GM12865 (cell line): ENCODE measurements around the gene NUDT6.

ENCODE experiments used
- DNase-seq: peaks from one replicate; pipeline ENCODE4 v3.0.0; 2010; ENCODE audit warnings: low read depth
- H3K4me3 ChIP-seq: 2 replicates; pipeline ENCODE4 v1.5.1; 2011; ENCODE audit warnings: mild to moderate bottlenecking, low read depth, low read length, control low read depth
- TF ChIP-seq, protein P1 (sequence below): IDR thresholded peaks from 2 replicates; pipeline ENCODE4 v1.5.1; 2011; ENCODE audit warnings: low read length, control low read depth, low read depth, inconsistent platforms; ENCODE audit not compliant: insufficient read depth; ENCODE audit errors: missing control alignments

NUDT6 gene

DNA sequence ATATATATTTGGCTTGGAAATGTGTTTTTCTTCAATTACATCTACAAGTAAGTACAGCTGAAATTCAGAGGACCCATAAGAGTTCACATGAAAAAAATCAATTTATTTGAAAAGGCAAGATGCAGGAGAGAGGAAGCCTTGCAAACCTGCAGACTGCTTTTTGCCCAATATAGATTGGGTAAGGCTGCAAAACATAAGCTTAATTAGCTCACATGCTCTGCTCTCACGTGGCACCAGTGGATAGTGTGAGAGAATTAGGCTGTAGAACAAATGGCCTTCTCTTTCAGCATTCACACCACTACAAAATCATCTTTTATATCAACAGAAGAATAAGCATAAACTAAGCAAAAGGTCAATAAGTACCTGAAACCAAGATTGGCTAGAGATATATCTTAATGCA is 26.1 kb downstream of the NUDT6 start:
- DNase-seq = no peak
- H3K4me3 ChIP-seq = no peak overlapping the region
- TF ChIP-seq, protein P1, sequence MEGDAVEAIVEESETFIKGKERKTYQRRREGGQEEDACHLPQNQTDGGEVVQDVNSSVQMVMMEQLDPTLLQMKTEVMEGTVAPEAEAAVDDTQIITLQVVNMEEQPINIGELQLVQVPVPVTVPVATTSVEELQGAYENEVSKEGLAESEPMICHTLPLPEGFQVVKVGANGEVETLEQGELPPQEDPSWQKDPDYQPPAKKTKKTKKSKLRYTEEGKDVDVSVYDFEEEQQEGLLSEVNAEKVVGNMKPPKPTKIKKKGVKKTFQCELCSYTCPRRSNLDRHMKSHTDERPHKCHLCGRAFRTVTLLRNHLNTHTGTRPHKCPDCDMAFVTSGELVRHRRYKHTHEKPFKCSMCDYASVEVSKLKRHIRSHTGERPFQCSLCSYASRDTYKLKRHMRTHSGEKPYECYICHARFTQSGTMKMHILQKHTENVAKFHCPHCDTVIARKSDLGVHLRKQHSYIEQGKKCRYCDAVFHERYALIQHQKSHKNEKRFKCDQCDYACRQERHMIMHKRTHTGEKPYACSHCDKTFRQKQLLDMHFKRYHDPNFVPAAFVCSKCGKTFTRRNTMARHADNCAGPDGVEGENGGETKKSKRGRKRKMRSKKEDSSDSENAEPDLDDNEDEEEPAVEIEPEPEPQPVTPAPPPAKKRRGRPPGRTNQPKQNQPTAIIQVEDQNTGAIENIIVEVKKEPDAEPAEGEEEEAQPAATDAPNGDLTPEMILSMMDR = no peak

DNA sequence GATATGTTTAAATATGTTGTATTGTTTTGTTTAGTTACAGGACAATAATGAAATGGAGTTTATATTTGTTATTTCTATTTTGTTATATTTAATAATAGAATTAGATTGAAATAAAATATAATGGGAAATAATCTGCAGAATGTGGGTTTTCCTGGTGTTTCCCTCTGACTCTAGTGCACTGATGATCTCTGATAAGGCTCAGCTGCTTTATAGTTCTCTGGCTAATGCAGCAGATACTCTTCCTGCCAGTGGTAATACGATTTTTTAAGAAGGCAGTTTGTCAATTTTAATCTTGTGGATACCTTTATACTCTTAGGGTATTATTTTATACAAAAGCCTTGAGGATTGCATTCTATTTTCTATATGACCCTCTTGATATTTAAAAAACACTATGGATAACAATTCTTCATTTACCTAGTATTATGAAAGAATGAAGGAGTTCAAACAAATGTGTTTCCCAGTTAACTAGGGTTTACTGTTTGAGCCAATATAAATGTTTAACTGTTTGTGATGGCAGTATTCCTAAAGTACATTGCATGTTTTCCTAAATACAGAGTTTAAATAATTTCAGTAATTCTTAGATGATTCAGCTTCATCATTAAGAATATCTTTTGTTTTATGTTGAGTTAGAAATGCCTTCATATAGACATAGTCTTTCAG is 26.9 kb downstream of the NUDT6 start:
- H3K4me3 ChIP-seq = no peak overlapping the region
- TF ChIP-seq, protein P1 = no peak
- no peak for DNase-seq

DNA sequence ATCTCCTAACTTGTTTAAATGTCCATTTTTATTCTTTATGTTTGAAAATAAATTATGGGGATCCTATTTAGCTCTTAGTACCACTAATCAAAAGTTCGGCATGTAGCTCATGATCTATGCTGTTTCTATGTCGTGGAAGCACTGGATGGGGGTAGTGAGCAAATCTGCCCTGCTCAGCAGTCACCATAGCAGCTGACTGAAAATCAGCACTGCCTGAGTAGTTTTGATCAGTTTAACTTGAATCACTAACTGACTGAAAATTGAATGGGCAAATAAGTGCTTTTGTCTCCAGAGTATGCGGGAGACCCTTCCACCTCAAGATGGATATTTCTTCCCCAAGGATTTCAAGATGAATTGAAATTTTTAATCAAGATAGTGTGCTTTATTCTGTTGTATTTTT is 27.6 kb downstream of the NUDT6 start:
- TF ChIP-seq, protein P1 = no peak
- DNase-seq = no peak
- H3K4me3 ChIP-seq = no peak overlapping the region

DNA sequence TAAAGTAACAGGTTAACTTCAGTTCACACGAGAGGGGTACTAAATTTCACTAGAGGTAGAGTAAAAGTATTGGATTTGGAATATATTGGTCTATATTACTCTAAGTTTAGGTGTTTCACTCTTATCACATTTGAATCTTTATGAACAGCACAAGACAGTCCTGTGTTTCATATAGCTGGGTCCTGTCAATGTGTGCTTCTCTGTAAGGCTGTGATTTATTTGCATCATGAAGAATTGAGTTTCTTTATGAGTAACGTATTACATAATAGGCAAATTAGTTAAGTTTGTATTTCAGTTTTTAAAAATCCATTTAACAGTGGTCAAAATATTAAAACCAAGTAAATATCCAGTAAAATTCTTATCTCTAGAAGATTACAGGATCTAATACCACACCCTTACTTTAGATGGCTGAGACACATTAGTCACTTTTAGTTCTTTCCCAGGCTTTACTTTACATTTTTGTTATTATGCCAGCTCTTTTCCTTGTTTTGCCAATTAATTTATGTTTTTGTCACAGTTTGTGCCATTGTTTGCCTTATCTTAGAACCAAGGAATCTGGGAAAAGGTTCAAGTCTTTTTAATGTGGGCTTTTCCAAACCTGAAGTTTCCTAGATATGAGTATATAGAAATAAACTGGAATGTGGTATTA is 32.1 kb downstream of the NUDT6 start:
- no peak overlapping the region for H3K4me3 ChIP-seq
- no peak for DNase-seq
- TF ChIP-seq, protein P1 = no peak

DNA sequence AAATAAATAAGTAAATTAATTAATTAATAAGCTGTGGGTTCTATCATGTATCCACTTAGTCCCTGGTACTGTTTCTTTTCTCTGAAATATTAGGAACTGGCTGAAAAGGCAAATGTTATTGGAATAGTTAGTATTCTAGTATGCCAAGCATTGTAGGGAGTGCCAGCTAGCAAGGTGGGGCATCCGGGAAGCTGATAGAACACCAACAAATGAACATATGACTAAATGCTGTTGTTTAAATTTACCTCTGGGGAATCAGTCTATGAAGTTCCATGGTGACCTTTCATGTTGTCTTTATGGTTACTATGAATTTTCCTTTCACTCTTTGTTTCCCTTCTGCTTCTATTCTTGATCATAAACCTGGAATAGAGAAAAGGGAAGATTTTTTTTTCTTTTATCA is 32.7 kb downstream of the NUDT6 start:
- TF ChIP-seq, protein P1 = no peak
- no peak overlapping the region for H3K4me3 ChIP-seq
- DNase-seq = no peak

DNA sequence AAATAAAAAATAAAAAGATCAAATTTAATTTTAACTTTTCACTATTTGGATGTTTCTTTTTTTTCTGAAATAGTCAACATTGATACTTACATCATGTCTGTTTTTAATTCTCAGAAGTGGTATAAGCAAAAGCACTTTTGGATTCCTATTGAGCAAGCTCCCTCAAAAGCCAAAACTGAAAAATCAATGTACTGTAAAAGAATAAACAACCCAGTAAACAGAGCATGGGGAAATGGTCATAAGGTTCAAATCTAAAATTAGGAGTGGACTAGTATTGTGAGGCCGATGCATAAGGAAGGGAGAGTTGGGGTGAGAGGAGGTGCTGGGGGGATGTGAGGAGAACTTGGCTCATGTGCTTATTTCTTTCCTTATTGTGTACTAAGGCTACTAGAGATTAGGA is 37.9 kb downstream of the NUDT6 start:
- no peak overlapping the region for H3K4me3 ChIP-seq
- TF ChIP-seq, protein P1 = no peak
- no peak for DNase-seq
